Spleen (tissue), 11 donors: Measurements from ENCODE around the gene ALDH4A1. TPM values are rescaled to one million over a fixed set of nuclear protein-coding genes. Genes with fewer than 3 reads are reported as not detected.

ENCODE experiments used
- DNase-seq: peaks from one replicate; pipeline ENCODE4 v3.0.0-alpha.2; 2020
- H3K27ac ChIP-seq, 8 donors: fragments of 200-600 bp; sonication (generic) in 7 of 8; 1 replicate in 4 of 8; 2 replicates in 4 of 8; pipeline versions ENCODE4 v1.5.0 to v1.8.0; 2016 to 2021; ENCODE audit warnings: inconsistent platforms in 4 of 8, mild to moderate bottlenecking in 4 of 8, moderate library complexity in 1 of 8
- H3K27me3 ChIP-seq, 7 donors: fragments of 200-600 bp; sonication (generic) in 6 of 7; replicated peaks in 1 of 7; 1 replicate in 4 of 7; 2 replicates in 3 of 7; pipeline versions ENCODE4 v1.5.0 to v1.8.0; 2016 to 2021; ENCODE audit warnings: inconsistent platforms in 3 of 7, mild to moderate bottlenecking in 1 of 7
- H3K36me3 ChIP-seq, 6 donors: fragments of 200-600 bp; sonication (generic) in 5 of 6; 1 replicate in 4 of 6; 2 replicates in 2 of 6; pipeline versions ENCODE4 v1.5.0 to v1.8.0; 2016 to 2021; ENCODE audit warnings: inconsistent platforms in 2 of 6
- H3K4me1 ChIP-seq, 6 donors: fragments of 200-600 bp; sonication (generic) in 5 of 6; 1 replicate in 3 of 6; 2 replicates in 3 of 6; pipeline versions ENCODE4 v1.5.0 to v1.8.0; 2016 to 2021; ENCODE audit warnings: inconsistent platforms in 3 of 6
- H3K4me3 ChIP-seq, 8 donors: fragments of 200-600 bp; sonication (generic) in 7 of 8; 1 replicate in 4 of 8; 2 replicates in 4 of 8; pipeline versions ENCODE4 v1.5.0 to v1.8.0; 2016 to 2021; ENCODE audit warnings: inconsistent platforms in 4 of 8, mild to moderate bottlenecking in 4 of 8, moderate library complexity in 2 of 8
- H3K9me3 ChIP-seq, 8 donors: fragments of 200-600 bp; sonication (generic) in 7 of 8; 1 replicate in 4 of 8; 2 replicates in 4 of 8; pipeline versions ENCODE4 v1.5.0 to v1.8.0; 2016 to 2021; ENCODE audit warnings: inconsistent platforms in 4 of 8
- CTCF ChIP-seq, 11 experiments: fragments of 200-600 bp in 7 of 11; fragments of 450-650 bp in 4 of 11; sonication (generic) in 4 of 11; IDR thresholded peaks in 8 of 11; conservative IDR thresholded peaks in 3 of 11; 1 replicate in 7 of 11; 2 replicates in 4 of 11; pipeline versions ENCODE4 v1.4.0 to v1.8.0; 2016 to 2021; ENCODE audit warnings: antibody characterized with exemption in 11 of 11, inconsistent platforms in 4 of 11, mild to moderate bottlenecking in 1 of 11
- POLR2A ChIP-seq, 3 donors: fragments of 450-650 bp; IDR thresholded peaks; one replicate each; pipeline ENCODE4 v1.5.1; 2017; ENCODE audit warnings: antibody characterized with exemption in 3 of 3, mild to moderate bottlenecking in 1 of 3
- POLR2AphosphoS5 ChIP-seq, 3 donors: sonication (generic); formaldehyde crosslinking; IDR thresholded peaks; one replicate each; pipeline ENCODE4 v1.5.1; 2017; ENCODE audit warnings: antibody characterized with exemption in 3 of 3
- WGBS, 5 donors: extraction: QIAGEN DNeasy Blood & Tissue Kit in 3 of 5; methylation state at CpG; one replicate each; pipeline versions ENCODE4 v1.1.5 to v1.1.7; 2013 to 2018; 5-methylcytosine and 5-hydroxymethylcytosine counted together
- intact Hi-C: fragments of 100-400 bp; cut with DNase I; formaldehyde crosslinking; loops from one replicate; pipeline ENCODE4 v1.15.0; 2023; ENCODE audit warnings: low total_unique reads
- polyA plus RNA-seq, 3 donors: library from polyadenylated mRNA; stranded (reverse); fragments of 200-250 nt; gene quantifications; one replicate each; pipeline ENCODE4 v1.2.1, GENCODE V29; 2013
- total RNA-seq, 7 donors: library from RNA; depleted of rRNA in 3 of 7; stranded (reverse); fragments of >200 nt in 3 of 7; fragmentation: NEBNext Ultra II Directional in 4 of 7; extraction: Animal tissue kit (Norgen Biotek cat#: 25700) in 4 of 7; gene quantifications; one replicate each; pipeline versions ENCODE4 v1.1.0 to v1.2.1, GENCODE V29; 2016 to 2021
- donor health status: healthy with polysubstance abuse.
- donor health status: DM: no; HTN: no; CAD: no; lungs with moderate emphysema.
- donor health status: DM: no; HTN: no; CAD: no.
- donor health status: Bipolar disorder and iron deficiency.
- donor health status: healthy.
- donor health status: DM: no; HTN: no; CAD: no.
- donor health status: DM: yes; HTN: yes; CAD: no.

ALDH4A1 gene
- total and polyA plus RNA-seq, 10 donors = 3.5 to 11.2 (median 8.0) TPM

GRCh38 chr1:18931730-18932129 is 29.4 kb upstream of the ALDH4A1 start:
- DNase-seq = no peak
- no peaks in the 10 kb centered on the region for H3K36me3 ChIP-seq
- intact Hi-C loops = no loop called here
- no peak for TF ChIP-seq CTCF (IDR thresholded peaks at IDR 0.05 in 8 of 11, conservative IDR thresholded peaks at IDR 0.05 in 3 of 11)
- TF ChIP-seq POLR2AphosphoS5 (IDR thresholded peaks at IDR 0.05) = no peak
- TF ChIP-seq POLR2A (IDR thresholded peaks at IDR 0.05) = no peak
- H3K27ac ChIP-seq = peak overlapping the region in 5 of 8 donors; percentile 7 to 90 (median 67)
- H3K4me3 ChIP-seq = no peak overlapping the region
- no peaks in the 10 kb centered on the region for H3K27me3 ChIP-seq
- WGBS, 5 donors = 72 to 86% (median 77%) methylated on average over 9 to 10 of the region's 10 CpGs
- peaks cover 26 to 99% (median 71%) of the 10 kb centered on the region in 6 donors for H3K4me1 ChIP-seq
- H3K9me3 ChIP-seq = no peaks in the 10 kb centered on the region

GRCh38 chr1:18929686-18930085 is 27.3 kb upstream of the ALDH4A1 start:
- 72 to 77% (median 76%) methylated on average over 6 to 7 of the region's 7 CpGs for whole genome bisulfite sequencing, 5 donors
- H3K9me3 ChIP-seq = no peaks in the 10 kb centered on the region
- DNase-seq = no peak
- intact Hi-C loops = no loop called here
- no peaks in the 10 kb centered on the region for H3K27me3 ChIP-seq
- no peaks in the 10 kb centered on the region for H3K36me3 ChIP-seq
- TF ChIP-seq CTCF (IDR thresholded peaks at IDR 0.05 in 8 of 11, conservative IDR thresholded peaks at IDR 0.05 in 3 of 11) (no peak), POLR2A (IDR thresholded peaks at IDR 0.05) (no peak), POLR2AphosphoS5 (IDR thresholded peaks at IDR 0.05) (no peak)
- H3K4me1 ChIP-seq = peaks cover 31 to 95% (median 77%) of the 10 kb centered on the region in 6 donors
- no peak overlapping the region for H3K4me3 ChIP-seq
- H3K27ac ChIP-seq = peak overlapping the region in 3 of 8 donors; percentile 90 to 97 (median 91)

- intact Hi-C loops = no loop called here
- TF ChIP-seq POLR2A (IDR thresholded peaks at IDR 0.05) = no peak
- TF ChIP-seq CTCF (IDR thresholded peaks at IDR 0.05 in 8 of 11, conservative IDR thresholded peaks at IDR 0.05 in 3 of 11) = no peak
- TF ChIP-seq POLR2AphosphoS5 (IDR thresholded peaks at IDR 0.05) = no peak
- Histone ChIP-seq H3K4me1 (peaks cover 36 to 95% (median 83%) of the 10 kb centered on the region in 6 donors), H3K9me3 (no peaks in the 10 kb centered on the region), H3K27me3 (no peaks in the 10 kb centered on the region), H3K4me3 (no peak overlapping the region), H3K36me3 (no peaks in the 10 kb centered on the region), H3K27ac (peak overlapping the region in 3 of 8 donors; percentile 90 to 97 (median 91))
- no peak for DNase-seq
- WGBS, 5 donors = 85 to 95% (median 92%) methylated on average over 6 of the region's 6 CpGs
These were observed 26.6 kb upstream of the ALDH4A1 start for GRCh38 chr1:18928985-18929384.

- no peaks in the 10 kb centered on the region for H3K9me3 ChIP-seq
- peaks cover 42 to 96% (median 84%) of the 10 kb centered on the region in 6 donors for H3K4me1 ChIP-seq
- no peaks in the 10 kb centered on the region for H3K27me3 ChIP-seq
- intact Hi-C loops = no loop called here
- TF ChIP-seq POLR2AphosphoS5 (IDR thresholded peaks at IDR 0.05) (no peak), POLR2A (IDR thresholded peaks at IDR 0.05) (no peak), CTCF (IDR thresholded peaks at IDR 0.05 in 8 of 11, conservative IDR thresholded peaks at IDR 0.05 in 3 of 11) (no peak)
- H3K4me3 ChIP-seq = peak overlapping the region in 2 of 8 donors; percentile 30 to 59
- 63 to 78% (median 69%) methylated on average over 8 of the region's 8 CpGs for WGBS, 5 donors
- DNase-seq = no peak
- H3K27ac ChIP-seq = peak overlapping the region; percentile 42 to 97 (median 90)
- no peaks in the 10 kb centered on the region for H3K36me3 ChIP-seq
These were observed 26.1 kb upstream of the ALDH4A1 start for GRCh38 chr1:18928406-18928805.
